GM18502 (cell line): ENCODE measurements around the gene RUNX2.
"Not testable (repeated sequence)": the region's sequence is repeated elsewhere in the genome, so short reads cannot be mapped to it uniquely, and the experiment has no call there.

Experiments
- ATAC-seq: cut with Tn5 transposase; IDR thresholded peaks from one replicate; pipeline ENCODE4 v1.9.1; 2021; ENCODE audit warnings: mild to moderate bottlenecking; ENCODE audit not compliant: unreplicated experiment, poor library complexity

The RUNX2 gene

GRCh38 chr6:45448417-45449389 is 120.6 kb downstream of the RUNX2 start:
- no peak for ATAC-seq

GRCh38 chr6:45450132-45450531 is 122.0 kb downstream of the RUNX2 start:
- ATAC-seq = no peak

GRCh38 chr6:45450831-45451230 is 122.7 kb downstream of the RUNX2 start:
- no peak for ATAC-seq

- no peak for ATAC-seq
Measured at GRCh38 chr6:45454008-45454911, 126.1 kb downstream of the RUNX2 start.

GRCh38 chr6:45455408-45455807 is 127.3 kb downstream of the RUNX2 start:
- ATAC-seq = no peak

- ATAC-seq = no peak
Measured at GRCh38 chr6:45457141-45457540, 129.0 kb downstream of the RUNX2 start.

GRCh38 chr6:45458672-45459071 is 130.5 kb downstream of the RUNX2 start:
- no peak for ATAC-seq

GRCh38 chr6:45460166-45460565 is 132.0 kb downstream of the RUNX2 start:
- ATAC-seq = no peak

- ATAC-seq = no peak
Measured at GRCh38 chr6:45461486-45461885, 133.4 kb downstream of the RUNX2 start.

- no peak for ATAC-seq
Measured at GRCh38 chr6:45462190-45463134, 134.3 kb downstream of the RUNX2 start.

- no peak for ATAC-seq
Measured at GRCh38 chr6:45464685-45465084, 136.6 kb downstream of the RUNX2 start.

GRCh38 chr6:45466686-45467085 is 138.6 kb downstream of the RUNX2 start:
- ATAC-seq = no peak

GRCh38 chr6:45467417-45467816 is 139.3 kb downstream of the RUNX2 start:
- not testable (repeated sequence) for ATAC-seq

GRCh38 chr6:45467853-45468252 is 139.7 kb downstream of the RUNX2 start:
- ATAC-seq = no peak

GRCh38 chr6:45469663-45470062 is 141.5 kb downstream of the RUNX2 start:
- ATAC-seq = no peak

GRCh38 chr6:45470131-45470738 is 142.1 kb downstream of the RUNX2 start:
- no peak for ATAC-seq

- ATAC-seq = no peak
Measured at GRCh38 chr6:45472382-45472781, 144.3 kb downstream of the RUNX2 start.

- ATAC-seq = no peak
Measured at GRCh38 chr6:45473121-45473993, 145.2 kb downstream of the RUNX2 start.

GRCh38 chr6:45474376-45474775 is 146.2 kb downstream of the RUNX2 start:
- no peak for ATAC-seq
